GM12872 (cell line): ENCODE data around the gene SLIT3.

ENCODE experiments used
- TF ChIP-seq, protein P1 (sequence below): IDR thresholded peaks from 3 replicates; pipeline ENCODE4 v1.5.1; 2011; ENCODE audit warnings: low read depth, mild to moderate bottlenecking, low read length, moderate library complexity; ENCODE audit not compliant: insufficient read depth

Gene SLIT3

DNA sequence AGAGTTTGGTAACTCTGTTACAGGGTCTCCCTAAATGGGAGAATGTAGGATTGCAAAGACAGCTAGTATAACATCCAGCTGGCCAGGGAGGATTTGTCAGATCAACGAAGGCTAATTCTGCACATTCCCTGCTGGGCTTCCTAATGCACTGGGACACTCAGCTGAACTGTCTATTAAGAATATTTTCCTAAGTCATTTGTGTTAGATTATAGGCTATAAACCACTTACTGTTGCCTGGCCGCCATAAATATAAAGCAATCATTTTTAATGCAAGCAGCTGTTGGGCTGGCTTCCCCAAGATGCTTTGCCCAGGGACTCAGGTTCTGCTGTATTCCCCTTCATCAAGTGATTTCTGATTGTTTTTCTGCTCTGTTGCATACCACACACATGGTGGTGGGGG is 35.3 kb upstream of the SLIT3 start:
- TF ChIP-seq, protein P1, sequence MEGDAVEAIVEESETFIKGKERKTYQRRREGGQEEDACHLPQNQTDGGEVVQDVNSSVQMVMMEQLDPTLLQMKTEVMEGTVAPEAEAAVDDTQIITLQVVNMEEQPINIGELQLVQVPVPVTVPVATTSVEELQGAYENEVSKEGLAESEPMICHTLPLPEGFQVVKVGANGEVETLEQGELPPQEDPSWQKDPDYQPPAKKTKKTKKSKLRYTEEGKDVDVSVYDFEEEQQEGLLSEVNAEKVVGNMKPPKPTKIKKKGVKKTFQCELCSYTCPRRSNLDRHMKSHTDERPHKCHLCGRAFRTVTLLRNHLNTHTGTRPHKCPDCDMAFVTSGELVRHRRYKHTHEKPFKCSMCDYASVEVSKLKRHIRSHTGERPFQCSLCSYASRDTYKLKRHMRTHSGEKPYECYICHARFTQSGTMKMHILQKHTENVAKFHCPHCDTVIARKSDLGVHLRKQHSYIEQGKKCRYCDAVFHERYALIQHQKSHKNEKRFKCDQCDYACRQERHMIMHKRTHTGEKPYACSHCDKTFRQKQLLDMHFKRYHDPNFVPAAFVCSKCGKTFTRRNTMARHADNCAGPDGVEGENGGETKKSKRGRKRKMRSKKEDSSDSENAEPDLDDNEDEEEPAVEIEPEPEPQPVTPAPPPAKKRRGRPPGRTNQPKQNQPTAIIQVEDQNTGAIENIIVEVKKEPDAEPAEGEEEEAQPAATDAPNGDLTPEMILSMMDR = no peak

DNA sequence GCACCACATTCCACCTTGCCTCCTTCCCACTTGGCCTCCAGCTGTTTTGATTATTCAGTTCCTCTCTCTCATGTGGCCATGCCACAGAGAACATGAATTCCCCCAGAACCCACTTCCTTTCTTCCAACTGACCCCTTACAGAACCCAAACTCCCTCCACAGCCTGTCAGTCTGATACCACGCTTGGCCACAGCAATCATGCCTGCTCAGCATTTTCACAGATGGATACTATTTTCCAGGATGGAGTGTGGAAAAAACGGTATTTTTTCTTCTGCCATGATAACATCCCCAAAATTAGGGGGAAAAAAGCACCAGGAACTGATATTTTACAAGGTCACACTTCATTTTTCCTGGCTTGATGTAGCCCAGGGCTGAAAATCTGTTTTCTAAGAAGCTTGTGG is 34.9 kb upstream of the SLIT3 start:
- TF ChIP-seq, protein P1 = no peak

DNA sequence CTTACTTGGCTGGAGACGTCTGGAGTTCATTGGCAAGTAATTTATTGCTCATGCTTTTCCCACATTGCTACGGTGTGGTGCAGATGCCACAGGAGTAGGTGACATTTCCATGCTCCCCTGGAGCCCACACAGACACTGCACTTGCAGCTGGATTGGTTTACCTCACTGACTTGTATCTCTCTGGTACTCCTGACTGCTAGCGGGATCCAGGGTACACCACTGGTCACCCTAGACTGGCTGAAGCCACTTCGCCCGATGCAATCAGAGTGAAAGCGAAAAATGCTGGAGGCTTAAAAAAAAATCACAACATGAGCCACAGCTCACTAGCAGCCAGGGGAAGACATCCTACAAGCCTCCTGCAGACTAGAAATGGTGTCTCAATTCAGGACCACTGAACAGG is 32.6 kb upstream of the SLIT3 start:
- TF ChIP-seq, protein P1 = no peak

DNA sequence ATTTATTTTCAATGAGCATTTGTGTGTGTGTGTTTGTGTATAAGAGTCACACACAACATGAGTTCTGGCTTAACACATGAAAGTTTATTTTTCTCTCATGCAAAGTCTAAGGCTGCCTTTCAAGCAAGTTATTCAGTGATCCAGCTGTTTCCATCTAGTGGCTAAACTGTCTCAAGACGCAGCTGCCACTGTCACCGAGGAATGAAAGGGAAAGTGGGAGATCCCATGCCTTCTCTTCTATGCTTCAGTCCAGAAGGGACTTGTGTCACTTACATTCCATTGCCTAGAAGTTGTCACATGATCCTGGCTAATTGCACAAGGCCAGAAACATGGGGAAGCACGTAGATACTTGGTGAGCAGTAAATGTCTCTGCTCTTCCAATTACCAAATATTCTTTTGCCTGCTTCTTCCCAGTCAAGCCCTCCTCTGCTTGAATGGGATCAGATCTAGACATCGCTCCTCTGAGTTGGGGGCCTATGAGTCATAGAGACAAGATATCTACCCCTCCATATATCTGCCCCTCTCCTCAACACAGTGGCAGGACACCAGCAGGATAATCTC is 30.4 kb upstream of the SLIT3 start:
- TF ChIP-seq, protein P1 = no peak

DNA sequence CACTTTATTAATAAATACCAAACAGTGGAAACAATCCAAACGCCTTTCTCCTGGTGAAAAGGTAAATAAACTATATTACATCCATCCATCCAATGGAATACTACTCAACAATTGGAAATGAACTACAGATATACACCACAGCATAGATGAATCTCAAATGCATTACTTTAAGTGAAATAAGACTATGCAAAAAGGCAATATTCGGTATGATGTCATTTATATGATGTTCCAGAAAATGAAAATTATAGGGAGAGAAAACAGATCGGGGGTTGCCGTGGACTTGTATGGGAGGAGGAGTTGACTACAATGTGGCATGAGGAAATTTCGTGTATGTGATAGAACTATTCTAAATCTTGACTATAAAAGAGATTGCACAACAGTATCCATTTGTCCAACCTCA is 27.5 kb upstream of the SLIT3 start:
- TF ChIP-seq, protein P1 = no peak

DNA sequence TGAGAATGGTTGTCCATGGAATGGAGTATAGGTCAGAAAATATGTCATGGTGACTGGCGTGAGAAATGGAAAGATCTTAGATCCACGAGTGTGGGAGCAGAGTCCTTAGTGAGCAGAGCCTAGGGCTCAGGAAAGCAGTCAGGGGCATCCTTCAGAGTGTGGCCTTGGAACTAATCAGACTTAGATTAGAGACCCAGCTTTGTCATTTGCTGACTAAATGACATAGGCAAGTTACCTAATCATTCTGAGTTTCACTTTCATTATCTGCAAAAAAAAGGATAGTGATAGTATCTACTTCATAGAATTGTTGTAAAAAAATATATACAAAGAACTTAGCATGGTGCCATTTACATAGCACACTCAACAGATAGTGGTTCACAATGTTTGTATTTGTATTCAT is 24.3 kb upstream of the SLIT3 start:
- TF ChIP-seq, protein P1 = no peak

DNA sequence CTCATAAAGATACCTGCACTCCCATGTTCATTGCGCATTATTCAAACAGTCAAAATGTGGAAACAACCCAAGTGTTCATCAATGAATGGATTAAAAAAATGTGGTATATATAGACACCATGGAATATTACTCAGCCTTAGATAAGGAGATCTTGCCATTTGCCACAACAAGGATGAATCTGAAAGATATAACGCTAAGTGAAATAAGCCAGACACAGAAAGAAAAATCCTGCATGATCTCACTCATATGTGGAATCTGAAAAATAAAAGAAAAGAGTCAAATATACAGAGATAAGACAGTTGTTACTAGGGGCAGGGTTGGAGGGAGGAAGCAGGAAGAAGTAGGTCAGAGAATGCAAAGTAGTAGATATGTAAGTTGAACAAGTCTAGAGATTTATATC is 17.6 kb upstream of the SLIT3 start:
- TF ChIP-seq, protein P1 = no peak
